GM18951 (cell line): ENCODE results near the gene GOLIM4.

Experiments
- POLR2A ChIP-seq: IDR thresholded peaks from 4 replicates; pipeline ENCODE4 v1.6.1; 2011; ENCODE audit warnings: mild to moderate bottlenecking; ENCODE audit not compliant: insufficient read length, insufficient read depth; ENCODE audit errors: extremely low read depth
- in situ Hi-C: fragments of 300-500 bp; cut with MboI; formaldehyde crosslinking; loops from one replicate; pipeline ENCODE4 v1.12.0; 2022; ENCODE audit warnings: low sequenced_read_pairs, mixed read lengths, inconsistent platforms; ENCODE audit not compliant: unreplicated experiment

GOLIM4 gene

GRCh38 chr3:168091302-168091858, 4.3 kb downstream of the GOLIM4 start:
- in situ Hi-C loops = no loop called here
- TF ChIP-seq POLR2A = no peak

DNA sequence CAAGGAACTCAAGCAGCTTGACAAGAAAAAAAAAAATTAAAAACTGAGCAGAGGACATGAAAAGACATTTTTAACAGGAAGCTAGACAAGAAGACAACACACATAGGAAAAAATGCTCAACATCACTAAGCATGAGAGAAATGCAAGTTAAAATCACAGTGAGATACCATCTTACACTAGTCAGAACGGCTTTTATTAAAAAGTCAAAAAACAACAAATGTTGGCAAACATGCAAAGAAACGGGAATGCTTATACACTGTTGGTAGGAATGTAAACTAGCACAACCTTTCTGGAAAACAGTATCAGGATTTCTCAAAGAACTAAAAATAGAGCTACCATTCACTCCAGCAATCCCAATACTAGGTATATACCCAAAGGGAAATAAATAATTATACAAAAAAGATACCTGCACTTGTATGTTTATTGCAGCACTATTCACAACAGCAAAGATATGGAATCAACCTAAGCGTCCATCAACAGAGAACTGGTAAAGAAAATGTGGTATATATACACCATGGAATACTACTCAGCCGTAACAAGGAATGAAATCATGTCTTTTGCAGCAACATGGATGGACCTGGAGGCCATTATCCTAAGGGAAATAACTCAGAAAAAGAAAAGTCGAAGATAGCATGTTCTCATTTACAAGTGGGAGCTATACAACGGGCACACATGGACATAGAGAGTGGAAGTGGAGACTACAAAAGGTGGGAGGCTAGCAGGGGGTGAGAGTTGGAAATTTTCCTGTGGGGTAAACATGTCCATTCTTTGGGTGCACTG, 5.2 kb downstream of the GOLIM4 start:
- no peak for TF ChIP-seq POLR2A
- in situ Hi-C loops = no loop called here

- in situ Hi-C loops = no loop called here
- no peak for TF ChIP-seq POLR2A
Measured at GRCh38 chr3:168089179-168089771, 6.4 kb downstream of the GOLIM4 start.

DNA sequence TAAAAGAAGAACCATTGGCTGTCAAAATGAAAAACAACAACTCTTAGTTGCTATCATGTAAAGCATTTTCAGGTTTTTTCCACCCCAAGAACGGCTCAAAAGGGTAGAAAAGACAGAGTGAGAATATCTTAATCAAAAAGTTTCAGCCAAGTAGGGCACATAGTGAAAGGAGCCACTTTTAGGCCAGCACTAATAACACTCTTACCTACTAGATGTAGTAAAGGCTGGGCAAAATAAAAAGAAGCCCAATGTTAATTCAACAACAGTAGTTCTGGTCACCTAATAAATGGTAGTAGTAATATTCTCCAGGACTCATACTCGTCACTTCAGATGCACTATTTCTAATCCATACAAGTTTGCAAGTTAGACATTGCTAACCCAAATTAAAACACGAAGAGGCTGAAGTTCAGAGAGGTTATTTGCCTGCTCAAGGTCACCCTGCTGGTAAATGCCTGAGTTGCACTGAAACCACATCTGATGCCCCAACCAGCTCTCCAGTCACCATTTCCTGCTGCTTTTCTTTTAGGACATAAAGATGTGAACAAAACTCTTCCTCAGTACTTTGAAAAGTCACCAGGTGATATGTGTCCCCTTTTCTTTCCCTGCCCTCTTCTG, 7.5 kb downstream of the GOLIM4 start:
- TF ChIP-seq POLR2A = no peak
- in situ Hi-C loops = no loop called here

- TF ChIP-seq POLR2A = no peak
- in situ Hi-C loops = no loop called here
Measured at GRCh38 chr3:168087539-168087938, 8.2 kb downstream of the GOLIM4 start.

- in situ Hi-C loops = no loop called here
- TF ChIP-seq POLR2A = no peak
Measured at GRCh38 chr3:168086541-168087260, 9.0 kb downstream of the GOLIM4 start.

GRCh38 chr3:168085491-168086119, 10.1 kb downstream of the GOLIM4 start:
- no peak for TF ChIP-seq POLR2A
- in situ Hi-C loops = no loop called here

DNA sequence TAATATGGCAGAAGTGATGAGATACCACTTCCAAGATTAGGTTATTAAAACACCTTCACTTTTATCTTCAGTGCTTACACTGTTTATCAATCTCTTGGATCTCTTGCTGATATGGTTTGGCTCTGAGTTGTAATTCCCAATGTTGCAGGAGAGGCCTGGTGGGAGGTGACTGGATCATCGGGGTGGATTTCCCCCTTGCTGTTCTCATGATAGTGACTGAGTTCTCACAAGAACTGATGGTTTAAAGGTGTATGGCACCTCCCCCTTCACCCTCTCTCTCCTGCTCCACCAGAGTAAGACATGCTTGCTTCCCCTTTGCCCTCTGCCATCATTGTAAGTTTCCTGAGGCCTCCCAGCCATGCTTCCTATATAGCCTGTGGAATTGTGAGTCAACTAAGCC, 11.8 kb downstream of the GOLIM4 start:
- in situ Hi-C loops = no loop called here
- no peak for TF ChIP-seq POLR2A

DNA sequence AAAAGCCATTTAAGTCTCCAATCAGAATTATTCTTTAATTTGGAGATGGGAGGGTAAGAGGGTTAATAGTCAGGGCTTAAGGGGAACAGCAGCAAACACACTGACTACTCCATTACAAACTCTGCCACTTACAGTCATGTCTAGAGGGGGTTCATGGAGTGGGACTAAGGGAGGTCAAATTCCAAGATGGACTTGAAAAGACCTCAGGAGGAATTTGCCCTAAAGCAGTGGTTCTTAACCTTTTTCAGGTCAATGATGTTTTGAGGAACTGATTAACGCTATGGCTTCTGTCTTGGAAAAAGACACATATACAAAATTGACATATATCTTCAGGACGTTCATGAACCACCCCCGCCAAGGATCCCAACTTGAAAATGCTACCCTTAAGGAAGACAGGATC, 13.9 kb downstream of the GOLIM4 start:
- in situ Hi-C loops = no loop called here

GRCh38 chr3:168081171-168081771, 14.5 kb downstream of the GOLIM4 start:
- in situ Hi-C loops = no loop called here
- TF ChIP-seq POLR2A = no peak

More for the DNA sequence above, 13.9 kb downstream of the GOLIM4 start:
- TF ChIP-seq POLR2A = no peak

- TF ChIP-seq POLR2A = no peak
- in situ Hi-C loops = no loop called here
Measured at GRCh38 chr3:168080499-168081170, 15.1 kb downstream of the GOLIM4 start.

GRCh38 chr3:168080022-168080421, 15.7 kb downstream of the GOLIM4 start:
- TF ChIP-seq POLR2A = no peak
- in situ Hi-C loops = no loop called here
